A549 (cell line): Measurements from ENCODE around the gene DMRT1. TPM values are rescaled to one million over a fixed set of nuclear protein-coding genes. Genes with fewer than 3 reads are reported as not detected.

Experiments used
- ATAC-seq, 2 experiments: fragments of 200-7000 bp in 1 of 2; fragments of >200 bp in 1 of 2; cut with Nextera tagmentation in 1 of 2; cut with Tn5 transposase in 1 of 2; 3 replicates each; pipeline versions ENCODE4 v1.8.0 to v1.9.1; 2018 to 2020; ENCODE audit warnings: mild to moderate bottlenecking in 1 of 2, moderate library complexity in 1 of 2
- CTCF ChIA-PET: fragments of 300-600 bp; sonication (Branson Sonifier 250); formaldehyde crosslinking; extraction: SDS; loops from one replicate; lab custom pipeline; 2021; ENCODE audit warnings: antibody characterized with exemption, inconsistent platforms; lab: Yijun Ruan, JAX
- POLR2A ChIA-PET: fragments of 350-600 bp; formaldehyde crosslinking; extraction: SDS; loops from one replicate; lab custom pipeline; 2021; ENCODE audit warnings: antibody characterized with exemption, inconsistent platforms; lab: Yijun Ruan, JAX
- DNase-seq, 2 experiments: peaks; one replicate each; pipeline versions ENCODE4 v3.0.0 to v3.0.0-alpha.2; 2011 to 2016; ENCODE audit warnings: low read depth in 1 of 2, low spot score in 1 of 2
- FAIRE-seq: peaks from 2 replicates; lab custom pipeline; 2011; peaks lifted over from hg19 to GRCh38; lab: Jason Lieb, UNC
- H3K27ac ChIP-seq, 2 experiments: fragments of >200 bp; sonication (Bioruptor Twin); formaldehyde crosslinking; 3 replicates each; pipeline ENCODE4 v1.5.1; 2016 to 2017
- H3K4me1 ChIP-seq: fragments of >200 bp; sonication (Bioruptor Twin); formaldehyde crosslinking; 3 replicates; pipeline ENCODE4 v1.6.1; 2016
- H3K4me2 ChIP-seq: fragments of >200 bp; sonication (Bioruptor Twin); formaldehyde crosslinking; 3 replicates; pipeline ENCODE4 v1.6.1; 2016
- H3K4me3 ChIP-seq: fragments of >200 bp; sonication (Bioruptor Twin); formaldehyde crosslinking; 3 replicates; pipeline ENCODE4 v1.5.1; 2016
- H3K9me3 ChIP-seq: fragments of >200 bp; sonication (Bioruptor Twin); formaldehyde crosslinking; 3 replicates; pipeline ENCODE4 v1.6.1; 2016
- CBX2 ChIP-seq: fragments of 200-600 bp; sonication (generic); IDR thresholded peaks from 2 replicates; pipeline ENCODE4 v1.6.1; 2016; ENCODE audit warnings: low read depth, mild to moderate bottlenecking, borderline replicate concordance
- CHD4 ChIP-seq: fragments of 200-600 bp; sonication (generic); IDR thresholded peaks from 2 replicates; pipeline ENCODE4 v1.6.1; 2016; ENCODE audit warnings: antibody characterized with exemption, mild to moderate bottlenecking, borderline replicate concordance
- EHMT2 ChIP-seq: fragments of 200-600 bp; sonication (generic); IDR thresholded peaks from 2 replicates; pipeline ENCODE4 v1.6.1; 2016; ENCODE audit warnings: antibody characterized with exemption, low read depth, mild to moderate bottlenecking, moderate library complexity
- ELK1 ChIP-seq: fragments of 150-350 bp; IDR thresholded peaks from 2 replicates; pipeline ENCODE4 v1.6.1; 2014; ENCODE audit warnings: low read depth, mild to moderate bottlenecking, low read length
- FOSB ChIP-seq: fragments of 250-450 bp; sonication (Bioruptor Pico); IDR thresholded peaks from 2 replicates; pipeline ENCODE4 v1.5.0; 2020; ENCODE audit warnings: mild to moderate bottlenecking, moderate library complexity
- FOSL2 ChIP-seq, 2 experiments: fragments of 450-650 bp in 1 of 2; fragments of >200 bp in 1 of 2; sonication (Bioruptor Twin) in 1 of 2; formaldehyde crosslinking; IDR thresholded peaks; 2 replicates each; pipeline versions ENCODE4 v1.5.0 to v1.6.1; 2016 to 2020; ENCODE audit warnings: mild to moderate bottlenecking in 1 of 2, moderate library complexity in 1 of 2
- GATA3 ChIP-seq: IDR thresholded peaks from 2 replicates; pipeline ENCODE4 v1.6.1; 2012; ENCODE audit warnings: borderline replicate concordance
- HMGXB4 ChIP-seq: fragments of 250-450 bp; sonication (Bioruptor Pico); IDR thresholded peaks from 2 replicates; pipeline ENCODE4 v1.5.0; 2021; ENCODE audit warnings: mild to moderate bottlenecking, moderate library complexity, borderline replicate concordance
- HOXA7 ChIP-seq: fragments of 250-450 bp; sonication (Bioruptor Pico); IDR thresholded peaks from 2 replicates; pipeline ENCODE4 v1.5.0; 2020; ENCODE audit warnings: mild to moderate bottlenecking, moderate library complexity
- HOXB13 ChIP-seq: fragments of 250-450 bp; sonication (Bioruptor Pico); IDR thresholded peaks from 2 replicates; pipeline ENCODE4 v1.5.0; 2020; ENCODE audit warnings: low read depth, mild to moderate bottlenecking, moderate library complexity
- JUN ChIP-seq, 2 experiments: fragments of >200 bp; sonication (Bioruptor Twin); formaldehyde crosslinking; IDR thresholded peaks; 2 replicates in 1 of 2; 3 replicates in 1 of 2; pipeline ENCODE4 v1.6.1; 2016 to 2017
- MAFK ChIP-seq: fragments of 450-650 bp; IDR thresholded peaks from 2 replicates; pipeline ENCODE4 v1.6.1; 2014; ENCODE audit not compliant: partially characterized antibody
- MYC ChIP-seq: IDR thresholded peaks from 2 replicates; pipeline ENCODE4 v1.6.1; 2012; ENCODE audit warnings: mild to moderate bottlenecking, inconsistent platforms, low read length, improper control_type of control experiment, borderline replicate concordance
- NPAS2 ChIP-seq: fragments of 250-450 bp; sonication (Bioruptor Pico); IDR thresholded peaks from 2 replicates; pipeline ENCODE4 v1.8.0; 2022; ENCODE audit warnings: mild to moderate bottlenecking, moderate library complexity, borderline replicate concordance
- RAD21 ChIP-seq, 2 experiments: fragments of >200 bp in 1 of 2; sonication (Bioruptor Twin) in 1 of 2; formaldehyde crosslinking in 1 of 2; IDR thresholded peaks in 1 of 2; conservative IDR thresholded peaks in 1 of 2; 2 replicates in 1 of 2; 3 replicates in 1 of 2; pipeline ENCODE4 v1.6.1; 2012 to 2018; ENCODE audit warnings: inconsistent platforms in 1 of 2
- RARB ChIP-seq: fragments of 250-450 bp; sonication (Bioruptor Pico); IDR thresholded peaks from 2 replicates; pipeline ENCODE4 v1.8.0; 2021; ENCODE audit warnings: mild to moderate bottlenecking, moderate library complexity
- RFX5 ChIP-seq: fragments of 450-650 bp; IDR thresholded peaks from 2 replicates; pipeline ENCODE4 v1.7.1; 2014; ENCODE audit warnings: antibody characterized with exemption, mild to moderate bottlenecking, moderate library complexity
- SREBF2 ChIP-seq: fragments of 450-650 bp; IDR thresholded peaks from 2 replicates; pipeline ENCODE4 v1.6.1; 2014; ENCODE audit warnings: mild to moderate bottlenecking, moderate library complexity
- TFCP2L1 ChIP-seq: fragments of 250-450 bp; sonication (Bioruptor Pico); IDR thresholded peaks from 2 replicates; pipeline ENCODE4 v1.5.0; 2021; ENCODE audit warnings: mild to moderate bottlenecking
- ZSCAN20 ChIP-seq: fragments of 250-450 bp; sonication (Bioruptor Pico); IDR thresholded peaks from 2 replicates; pipeline ENCODE4 v1.8.0; 2022; ENCODE audit warnings: mild to moderate bottlenecking, moderate library complexity
- WGBS: methylation state at CpG from one replicate; pipeline ENCODE4 v1.1.6; 2017; ENCODE audit errors: missing lambda C conversion rate; 5-methylcytosine and 5-hydroxymethylcytosine counted together
- polyA plus RNA-seq, 4 experiments: library from polyadenylated mRNA; depleted of rRNA in 3 of 4; stranded (reverse); fragments of >200 nt; fragmentation: RNase III in 1 of 4; extraction: RNeasy Plus Mini Kit Qiagen cat#74134 plus additional on column Dnase treatment in 1 of 4; gene quantifications; 2 replicates in 3 of 4; 3 replicates in 1 of 4; pipeline ENCODE4 v1.2.3, GENCODE V29; 2011 to 2017
- TF ChIP-seq, protein P1 (sequence below): fragments of >200 bp; sonication (Bioruptor Twin); formaldehyde crosslinking; IDR thresholded peaks from 3 replicates; pipeline ENCODE4 v1.6.1; 2016
- TF ChIP-seq, protein P2 (sequence below): IDR thresholded peaks from 2 replicates; pipeline ENCODE4 v1.6.1; 2012

DMRT1 gene
- polyA plus RNA-seq, 2 of the 4 experiments (the other 2 are of a cell fraction), result not detected

DNA sequence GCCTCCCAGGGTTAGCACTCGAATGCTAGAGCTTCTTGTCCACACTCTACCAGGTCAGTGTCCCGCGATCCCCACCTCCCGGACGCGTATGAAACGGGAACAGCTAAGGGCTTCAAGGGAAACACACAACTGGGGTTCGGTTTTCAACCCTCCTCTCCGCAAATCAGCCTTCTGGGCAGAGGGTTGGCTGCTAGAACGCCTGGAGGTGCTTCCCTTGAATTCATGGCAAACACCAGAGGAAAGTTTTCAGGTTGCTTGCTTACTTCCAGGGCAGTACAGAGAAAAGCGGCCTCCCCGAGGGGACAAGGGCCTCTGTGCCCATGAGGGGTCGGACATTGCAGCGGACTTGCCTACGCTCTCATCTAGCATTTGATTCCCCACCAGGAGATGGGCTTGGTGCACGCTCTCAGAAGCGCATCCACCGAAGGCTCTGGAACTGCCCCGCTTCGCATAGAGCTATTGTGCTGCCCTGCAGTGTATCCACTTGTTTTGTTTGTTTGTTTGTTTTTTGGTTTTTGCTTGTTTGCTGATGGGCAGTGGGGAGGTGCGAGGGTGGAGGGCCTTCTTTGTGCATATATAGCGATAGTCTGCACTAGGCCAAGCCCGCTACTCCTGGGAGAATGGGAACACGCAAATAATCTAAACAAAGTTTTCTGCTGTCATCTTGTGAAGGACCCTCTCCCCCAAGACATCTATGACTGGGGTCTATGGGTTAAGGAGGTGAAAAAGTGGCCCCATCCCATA lies 133.7 kb downstream of the DMRT1 start:
- ATAC-seq, result no peak
- no peak for FAIRE-seq
- Histone ChIP-seq H3K9me3 (peaks cover 3% of the 10 kb centered on the region; the same call in 1 of the 3 replicates), H3K27ac (no peak overlapping the region), H3K4me3 (no peak overlapping the region), H3K4me2 (no peak overlapping the region), H3K4me1 (peaks cover 4% of the 10 kb centered on the region; the same call in 1 of the 3 replicates)
- no peak for TF ChIP-seq FOSB
- no peak for TF ChIP-seq RFX5
- TF ChIP-seq SREBF2, result no peak
- no peak for TF ChIP-seq FOSL2 (IDR thresholded peaks at IDR 0.05)
- TF ChIP-seq FOSL2 (CRISPR knock-in tag; IDR thresholded peaks at IDR 0.05), result no peak
- TF ChIP-seq GATA3, result no peak
- no peak for TF ChIP-seq RAD21 (conservative IDR thresholded peaks at IDR 0.05 in 1 of 2, IDR thresholded peaks at IDR 0.05 in 1 of 2)
- TF ChIP-seq, protein P1, sequence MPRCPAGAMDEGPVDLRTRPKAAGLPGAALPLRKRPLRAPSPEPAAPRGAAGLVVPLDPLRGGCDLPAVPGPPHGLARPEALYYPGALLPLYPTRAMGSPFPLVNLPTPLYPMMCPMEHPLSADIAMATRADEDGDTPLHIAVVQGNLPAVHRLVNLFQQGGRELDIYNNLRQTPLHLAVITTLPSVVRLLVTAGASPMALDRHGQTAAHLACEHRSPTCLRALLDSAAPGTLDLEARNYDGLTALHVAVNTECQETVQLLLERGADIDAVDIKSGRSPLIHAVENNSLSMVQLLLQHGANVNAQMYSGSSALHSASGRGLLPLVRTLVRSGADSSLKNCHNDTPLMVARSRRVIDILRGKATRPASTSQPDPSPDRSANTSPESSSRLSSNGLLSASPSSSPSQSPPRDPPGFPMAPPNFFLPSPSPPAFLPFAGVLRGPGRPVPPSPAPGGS, result no peak
- TF ChIP-seq, protein P2, sequence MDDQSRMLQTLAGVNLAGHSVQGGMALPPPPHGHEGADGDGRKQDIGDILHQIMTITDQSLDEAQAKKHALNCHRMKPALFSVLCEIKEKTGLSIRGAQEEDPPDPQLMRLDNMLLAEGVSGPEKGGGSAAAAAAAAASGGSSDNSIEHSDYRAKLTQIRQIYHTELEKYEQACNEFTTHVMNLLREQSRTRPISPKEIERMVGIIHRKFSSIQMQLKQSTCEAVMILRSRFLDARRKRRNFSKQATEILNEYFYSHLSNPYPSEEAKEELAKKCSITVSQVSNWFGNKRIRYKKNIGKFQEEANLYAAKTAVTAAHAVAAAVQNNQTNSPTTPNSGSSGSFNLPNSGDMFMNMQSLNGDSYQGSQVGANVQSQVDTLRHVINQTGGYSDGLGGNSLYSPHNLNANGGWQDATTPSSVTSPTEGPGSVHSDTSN, result no peak
- TF ChIP-seq JUN (IDR thresholded peaks at IDR 0.05), result no peak
- TF ChIP-seq HOXB13 (CRISPR knock-in tag), result no peak
- CTCF ChIA-PET, result interaction anchor here (1.0 to 1.4 kb wide), 3 partner anchors 9 to 35 kb away, joined by 3 to 4 read pairs (median 4); no protein-coding TSS in a partner anchor
- DNase-seq, result no peak
- WGBS, result 55% methylated on average over 24 of the region's 24 CpGs
- POLR2A ChIA-PET, result no interaction called here

GRCh38 chr9:975740-976257 lies 134.3 kb downstream of the DMRT1 start:
- FAIRE-seq (no peak), DNase-seq (no peak), ATAC-seq (no peak)
- ChIA-PET CTCF (interaction anchor here (0.6 to 1.7 kb wide), 4 partner anchors 9 to 63 kb away, joined by 4 to 5 read pairs (median 4); no protein-coding TSS in a partner anchor), POLR2A (no interaction called here)
- 32% methylated on average over 23 of the region's 23 CpGs for WGBS
- peaks cover 3% of the 10 kb centered on the region; the same call in 1 of the 3 replicates for H3K9me3 ChIP-seq
- peak overlapping the region; percentile 42 for H3K4me3 ChIP-seq
- peaks cover 4% of the 10 kb centered on the region; the same call in 1 of the 3 replicates for H3K4me1 ChIP-seq
- peak overlapping the region; percentile 87 for H3K4me2 ChIP-seq
- no peak for TF ChIP-seq ELK1
- TF ChIP-seq HMGXB4 (CRISPR knock-in tag), result no peak
- TF ChIP-seq MYC, result no peak
- no peak for TF ChIP-seq FOSB
- no peak for TF ChIP-seq CBX2
- TF ChIP-seq NPAS2, result no peak
- TF ChIP-seq HOXA7 (CRISPR knock-in tag), result no peak
- no peak for TF ChIP-seq HOXB13 (CRISPR knock-in tag)
- no peak for TF ChIP-seq MAFK
- TF ChIP-seq RAD21 (conservative IDR thresholded peaks at IDR 0.05 in 1 of 2, IDR thresholded peaks at IDR 0.05 in 1 of 2), result no peak
- TF ChIP-seq EHMT2, result no peak
- TF ChIP-seq ZSCAN20 (CRISPR knock-in tag), result no peak
- TF ChIP-seq CHD4, result no peak
- no peak for TF ChIP-seq RARB (CRISPR knock-in tag)
- TF ChIP-seq TFCP2L1 (CRISPR knock-in tag), result no peak
- no peak overlapping the region for H3K27ac ChIP-seq
